Natural killer cell treated with Interleukin-12 subunit alpha and Interleukin-12 subunit beta and Interleukin-15 and Interleukin-18, amount 100 ng/mL, for 72 hours (primary cell): ENCODE data around the gene CDC34. TPM values are rescaled to one million over a fixed set of nuclear protein-coding genes. Genes with fewer than 3 reads are reported as not detected.
A peak's percentile ranks its signal among the peaks of the same experiment; 100 is the strongest.

Experiments used
- ATAC-seq, 2 donors: fragments of 150-1000 bp; cut with Tn5 transposase in 1 of 2; sonication (Bioruptor Pico), chemical (Tn5 transposase) in 1 of 2; 2 replicates each; pipeline ENCODE4 v1.10.0; 2021
- DNase-seq: peaks from one replicate; pipeline ENCODE4 v3.0.0; 2022; ENCODE audit warnings: low spot score
- H3K27ac Mint-ChIP-seq, 2 donors: 1 replicate in 1 of 2; 2 replicates in 1 of 2; pipeline ENCODE4 v1.8.0; 2022; ENCODE audit warnings: mixed read lengths in 2 of 2, mild to moderate bottlenecking in 1 of 2, moderate library complexity in 1 of 2
- H3K27me3 Mint-ChIP-seq, 2 donors: 1 replicate in 1 of 2; 2 replicates in 1 of 2; pipeline ENCODE4 v1.8.0; 2022; ENCODE audit warnings: mixed read lengths in 2 of 2
- H3K36me3 Mint-ChIP-seq: one replicate; pipeline ENCODE4 v1.8.0; 2022; ENCODE audit warnings: mixed read lengths
- H3K4me1 Mint-ChIP-seq, 2 donors: 1 replicate in 1 of 2; 2 replicates in 1 of 2; pipeline ENCODE4 v1.8.0; 2022; ENCODE audit warnings: low read depth in 2 of 2, mixed read lengths in 2 of 2, mild to moderate bottlenecking in 1 of 2
- H3K4me3 Mint-ChIP-seq: one replicate; pipeline ENCODE4 v1.8.0; 2022; ENCODE audit warnings: mixed read lengths
- H3K9me3 Mint-ChIP-seq: 2 replicates; pipeline ENCODE4 v1.8.0; 2022; ENCODE audit warnings: mixed read lengths
- total RNA-seq, 2 donors: library from RNA; stranded (reverse); gene quantifications; one replicate each; pipeline ENCODE4 v1.2.3, GENCODE V29; 2022

CDC34 gene
- total RNA-seq, 2 donors from 2014 or later = 46.5 to 73.2 TPM

GRCh38 chr19:536031-536880 is 4.7 kb downstream of the CDC34 start:
- Mint-ChIP-seq H3K9me3 (no peaks in the 10 kb centered on the region), H3K4me1 (peaks cover 9 to 14% of the 10 kb centered on the region in 2 donors), H3K27me3 (no peaks in the 10 kb centered on the region), H3K36me3 (no peaks in the 10 kb centered on the region), H3K4me3 (no peak overlapping the region), H3K27ac (no peak overlapping the region)
- ATAC-seq = no peak
- no peak for DNase-seq

GRCh38 chr19:536881-537404 is 5.4 kb downstream of the CDC34 start:
- Mint-ChIP-seq H3K9me3 (no peaks in the 10 kb centered on the region), H3K27me3 (no peaks in the 10 kb centered on the region), H3K36me3 (no peaks in the 10 kb centered on the region), H3K27ac (no peak overlapping the region), H3K4me1 (peaks cover 9 to 14% of the 10 kb centered on the region in 2 donors), H3K4me3 (no peak overlapping the region)
- DNase-seq = no peak
- no peak for ATAC-seq

GRCh38 chr19:538641-539428 is 7.3 kb downstream of the CDC34 start:
- Mint-ChIP-seq H3K27ac (no peak overlapping the region), H3K36me3 (no peaks in the 10 kb centered on the region), H3K4me3 (no peak overlapping the region), H3K9me3 (no peaks in the 10 kb centered on the region), H3K4me1 (peaks cover 9 to 13% of the 10 kb centered on the region in 2 donors), H3K27me3 (no peaks in the 10 kb centered on the region)
- ATAC-seq (no peak), DNase-seq (no peak)

- peaks cover 16 to 18% of the 10 kb centered on the region in 2 donors for H3K4me1 Mint-ChIP-seq
- H3K36me3 Mint-ChIP-seq = no peaks in the 10 kb centered on the region
- no peaks in the 10 kb centered on the region for H3K27me3 Mint-ChIP-seq
- DNase-seq = no peak
- no peak overlapping the region for H3K27ac Mint-ChIP-seq
- H3K4me3 Mint-ChIP-seq = no peak overlapping the region
- no peak for ATAC-seq
- H3K9me3 Mint-ChIP-seq = no peaks in the 10 kb centered on the region
Observed at GRCh38 chr19:539429-540030, 8.0 kb downstream of the CDC34 start.

GRCh38 chr19:540867-541637 is 9.5 kb downstream of the CDC34 start:
- Mint-ChIP-seq H3K4me3 (no peak overlapping the region), H3K9me3 (no peaks in the 10 kb centered on the region), H3K36me3 (no peaks in the 10 kb centered on the region), H3K4me1 (peaks cover 20 to 21% of the 10 kb centered on the region in 2 donors), H3K27ac (no peak overlapping the region), H3K27me3 (no peaks in the 10 kb centered on the region)
- ATAC-seq (no peak), DNase-seq (no peak)

- H3K4me1 Mint-ChIP-seq = peaks cover 20 to 21% of the 10 kb centered on the region in 2 donors
- no peaks in the 10 kb centered on the region for H3K9me3 Mint-ChIP-seq
- H3K36me3 Mint-ChIP-seq = no peaks in the 10 kb centered on the region
- no peak overlapping the region for H3K4me3 Mint-ChIP-seq
- H3K27me3 Mint-ChIP-seq = no peaks in the 10 kb centered on the region
- no peak for DNase-seq
- H3K27ac Mint-ChIP-seq = no peak overlapping the region
- ATAC-seq = no peak
Observed at GRCh38 chr19:541699-542098, 10.1 kb downstream of the CDC34 start.

GRCh38 chr19:542173-542866 is 10.8 kb downstream of the CDC34 start:
- ATAC-seq = no peak
- Mint-ChIP-seq H3K36me3 (no peaks in the 10 kb centered on the region), H3K4me3 (no peak overlapping the region), H3K9me3 (no peaks in the 10 kb centered on the region), H3K27ac (no peak overlapping the region), H3K4me1 (peaks cover 20 to 21% of the 10 kb centered on the region in 2 donors), H3K27me3 (no peaks in the 10 kb centered on the region)
- no peak for DNase-seq

GRCh38 chr19:543910-544608 is 12.5 kb downstream of the CDC34 start, which contains the start of gene GZMM:
Gene GZMM (plus strand): TSS chr19:544053. CDS start chr19:544072, 19 bp downstream.
- Mint-ChIP-seq H3K4me3 (peak within 1 kb of the TSS; percentile 71), H3K27me3 (no peaks in the 10 kb centered on the region), H3K27ac (peak within 1 kb of the TSS; percentile 55 to 85), H3K36me3 (no peaks in the 10 kb centered on the region), H3K4me1 (peaks cover 20 to 26% of the 10 kb centered on the region in 2 donors), H3K9me3 (no peaks in the 10 kb centered on the region)
- ATAC-seq (peak; percentile 97 to 98), DNase-seq (peak; percentile 89)

GRCh38 chr19:547117-547516 is 15.6 kb downstream of the CDC34 start:
- Mint-ChIP-seq H3K4me1 (peaks cover 20 to 29% of the 10 kb centered on the region in 2 donors), H3K27me3 (no peaks in the 10 kb centered on the region), H3K36me3 (no peaks in the 10 kb centered on the region), H3K4me3 (no peak overlapping the region), H3K9me3 (no peaks in the 10 kb centered on the region), H3K27ac (no peak overlapping the region)
- ATAC-seq (no peak), DNase-seq (no peak)

GRCh38 chr19:547836-548720 is 16.5 kb downstream of the CDC34 start:
- Mint-ChIP-seq H3K9me3 (no peaks in the 10 kb centered on the region), H3K27ac (no peak overlapping the region), H3K4me3 (no peak overlapping the region), H3K27me3 (no peaks in the 10 kb centered on the region), H3K36me3 (no peaks in the 10 kb centered on the region), H3K4me1 (peaks cover 19 to 29% of the 10 kb centered on the region in 2 donors)
- DNase-seq (no peak), ATAC-seq (no peak)

- Mint-ChIP-seq H3K36me3 (no peaks in the 10 kb centered on the region), H3K9me3 (no peaks in the 10 kb centered on the region), H3K27me3 (no peaks in the 10 kb centered on the region)
Observed at GRCh38 chr19:548886-549830, 17.6 kb downstream of the CDC34 start.

More at GRCh38 chr19:548886-549830, 17.6 kb downstream of the CDC34 start:
- Mint-ChIP-seq H3K27ac (no peak overlapping the region), H3K4me1 (peaks cover 8 to 21% of the 10 kb centered on the region in 2 donors), H3K4me3 (no peak overlapping the region)
- DNase-seq (no peak), ATAC-seq (peak in 1 of 2 donors; percentile 5)
